ENCODE data around the gene TRNT1.
A peak's percentile ranks its signal among the peaks of the same experiment; 100 is the strongest.

The TRNT1 gene

GRCh38 chr3:3179407-3180094 is 52.8 kb downstream of the TRNT1 start, which contains the start of gene CRBN:
Gene CRBN (minus strand): TSS chr3:3179691. CDS start chr3:3179687, 4 bp downstream.
- peak; percentile 88 to 91 for DNase-seq

- no peak for DNase-seq
Observed at GRCh38 chr3:3180456-3180855, 53.7 kb downstream of the TRNT1 start.

- DNase-seq: no peak
Observed at GRCh38 chr3:3184876-3185275, 58.1 kb downstream of the TRNT1 start.

GRCh38 chr3:3189102-3189727 is 62.5 kb downstream of the TRNT1 start:
- DNase-seq: no peak

GRCh38 chr3:3189961-3190360 is 63.2 kb downstream of the TRNT1 start:
- DNase-seq: no peak

- peak in 1 of 2 donors; percentile 48 for DNase-seq
Observed at GRCh38 chr3:3191675-3192285, 65.0 kb downstream of the TRNT1 start.

GRCh38 chr3:3192286-3192675 is 65.5 kb downstream of the TRNT1 start:
- no peak for DNase-seq

GRCh38 chr3:3194861-3195260 is 68.1 kb downstream of the TRNT1 start:
- DNase-seq: no peak

GRCh38 chr3:3196148-3196861 is 69.6 kb downstream of the TRNT1 start:
- no peak for DNase-seq

Data from CD4-positive, alpha-beta T cell treated with Interleukin-1 beta for 1 hour (primary cell).